8988T (cell line): ENCODE data around the gene TCF7L2.
"Not testable (repeated sequence)": the region's sequence is repeated elsewhere in the genome, so short reads cannot be mapped to it uniquely, and the experiment has no call there.

Source experiments
- DNase-seq: peaks from one replicate; pipeline ENCODE4 v3.0.0; 2011

TCF7L2 gene

GRCh38 chr10:113100281-113100680, 150.2 kb downstream of the TCF7L2 start:
- no peak for DNase-seq

- no peak for DNase-seq
Measured at GRCh38 chr10:113103131-113103840, 153.2 kb downstream of the TCF7L2 start.

GRCh38 chr10:113104047-113104446, 154.0 kb downstream of the TCF7L2 start:
- no peak for DNase-seq

GRCh38 chr10:113108194-113108835, 158.3 kb downstream of the TCF7L2 start:
- peak; percentile 28 for DNase-seq

- DNase-seq: no peak
Measured at GRCh38 chr10:113108948-113109347, 158.9 kb downstream of the TCF7L2 start.

GRCh38 chr10:113109482-113109881, 159.4 kb downstream of the TCF7L2 start:
- not testable (repeated sequence) for DNase-seq

GRCh38 chr10:113111260-113111659, 161.2 kb downstream of the TCF7L2 start:
- no peak for DNase-seq

- no peak for DNase-seq
Measured at GRCh38 chr10:113111900-113112853, 162.1 kb downstream of the TCF7L2 start.

GRCh38 chr10:113113241-113113640, 163.2 kb downstream of the TCF7L2 start:
- no peak for DNase-seq

GRCh38 chr10:113113918-113114317, 163.9 kb downstream of the TCF7L2 start:
- DNase-seq: no peak

- no peak for DNase-seq
Measured at GRCh38 chr10:113115556-113115955, 165.5 kb downstream of the TCF7L2 start.

GRCh38 chr10:113118882-113119281, 168.8 kb downstream of the TCF7L2 start:
- DNase-seq: no peak

GRCh38 chr10:113119801-113120200, 169.8 kb downstream of the TCF7L2 start:
- DNase-seq: no peak

GRCh38 chr10:113121153-113121552, 171.1 kb downstream of the TCF7L2 start:
- no peak for DNase-seq

GRCh38 chr10:113122947-113123346, 172.9 kb downstream of the TCF7L2 start:
- DNase-seq: no peak

GRCh38 chr10:113124724-113125123, 174.7 kb downstream of the TCF7L2 start:
- DNase-seq: no peak

- no peak for DNase-seq
Measured at GRCh38 chr10:113125612-113126011, 175.6 kb downstream of the TCF7L2 start.

GRCh38 chr10:113126229-113127201, 176.5 kb downstream of the TCF7L2 start:
- DNase-seq: peak; percentile 53

GRCh38 chr10:113127261-113127900, 177.3 kb downstream of the TCF7L2 start:
- no peak for DNase-seq

GRCh38 chr10:113127901-113128283, 177.8 kb downstream of the TCF7L2 start:
- DNase-seq: no peak

- DNase-seq: no peak
Measured at GRCh38 chr10:113128450-113129070, 178.5 kb downstream of the TCF7L2 start.
